Lower lobe of right lung (tissue), 2 donors: Measurements from ENCODE around the gene AFTPH. TPM values are rescaled to one million over a fixed set of nuclear protein-coding genes. Genes with fewer than 3 reads are reported as not detected.

Experiments
- ATAC-seq, 2 donors: fragments of 200-7000 bp; cut with Tn5 transposase; one replicate each; pipeline ENCODE4 v1.9.1; 2020 to 2022; ENCODE audit warnings: mild to moderate bottlenecking in 2 of 2, moderate library complexity in 2 of 2
- DNase-seq: peaks from one replicate; pipeline ENCODE4 v3.0.0-alpha.2; 2020
- H3K27ac ChIP-seq: fragments of 200-600 bp; one replicate; pipeline ENCODE4 v1.8.0; 2022
- H3K27me3 ChIP-seq: fragments of 200-600 bp; one replicate; pipeline ENCODE4 v1.8.0; 2022; ENCODE audit warnings: low read depth
- H3K36me3 ChIP-seq: fragments of 200-600 bp; one replicate; pipeline ENCODE4 v1.8.0; 2022; ENCODE audit warnings: mild to moderate bottlenecking
- H3K4me1 ChIP-seq: fragments of 200-600 bp; one replicate; pipeline ENCODE4 v1.8.0; 2022
- H3K4me3 ChIP-seq: fragments of 200-600 bp; one replicate; pipeline ENCODE4 v1.8.0; 2022; ENCODE audit warnings: mild to moderate bottlenecking
- H3K9me3 ChIP-seq: fragments of 200-600 bp; one replicate; pipeline ENCODE4 v1.8.0; 2022
- intact Hi-C: fragments of 100-400 bp; cut with DNase I; formaldehyde crosslinking; loops from one replicate; pipeline ENCODE4 v1.11.0; 2022
- total RNA-seq: library from RNA; stranded (reverse); fragmentation: NEBNext Ultra II Directional; extraction: Animal tissue kit (Norgen Biotek cat#: 25700); gene quantifications from one replicate; pipeline ENCODE4 v1.2.1, GENCODE V29; 2021
- TF ChIP-seq, protein P1 (sequence below): fragments of 200-600 bp; IDR thresholded peaks from one replicate; pipeline ENCODE4 v1.8.0; 2022; ENCODE audit warnings: antibody characterized with exemption, mild to moderate bottlenecking
- donor health status: DM: no; HTN: yes; CAD: no; lungs with severe emphysema.

Gene AFTPH
- total RNA-seq, 1 donor from 2014 or later: 42.6 TPM

DNA sequence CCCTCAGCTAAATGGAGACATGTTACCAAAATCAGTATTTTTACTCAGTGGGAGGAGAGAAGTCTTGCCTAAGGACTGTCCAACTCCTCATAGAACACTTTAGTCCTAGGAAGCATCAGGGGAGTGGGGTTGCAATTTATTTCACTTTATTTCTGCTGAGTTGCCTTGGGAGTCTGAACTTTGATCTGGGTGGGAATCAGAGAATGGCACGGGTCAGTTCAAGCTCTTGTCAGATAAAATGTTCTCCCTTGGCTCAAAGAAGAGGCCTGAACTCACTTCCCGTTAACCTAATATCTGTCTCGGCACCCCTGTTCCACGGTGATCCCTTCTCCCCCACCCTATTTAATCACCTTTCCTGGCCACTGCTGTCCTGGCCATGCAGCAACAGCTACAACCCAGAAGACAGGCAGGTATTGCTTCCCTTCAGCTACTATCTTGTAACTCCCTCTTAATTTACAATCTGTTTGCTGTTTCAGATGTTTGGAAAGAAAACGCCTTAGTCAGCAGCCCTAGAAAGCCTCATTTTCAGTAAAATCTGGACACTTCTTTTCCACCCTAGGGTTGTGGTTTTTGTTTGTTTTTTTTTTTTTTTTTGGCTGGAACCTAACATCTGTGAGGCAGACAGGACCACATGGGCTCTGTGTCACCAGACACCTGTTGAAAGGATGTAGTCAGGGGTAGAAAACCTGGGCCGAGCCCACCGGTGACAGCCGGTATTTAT lies 77.1 kb downstream of the AFTPH start:
- intact Hi-C loops: no loop called here
- no peak for DNase-seq

DNA sequence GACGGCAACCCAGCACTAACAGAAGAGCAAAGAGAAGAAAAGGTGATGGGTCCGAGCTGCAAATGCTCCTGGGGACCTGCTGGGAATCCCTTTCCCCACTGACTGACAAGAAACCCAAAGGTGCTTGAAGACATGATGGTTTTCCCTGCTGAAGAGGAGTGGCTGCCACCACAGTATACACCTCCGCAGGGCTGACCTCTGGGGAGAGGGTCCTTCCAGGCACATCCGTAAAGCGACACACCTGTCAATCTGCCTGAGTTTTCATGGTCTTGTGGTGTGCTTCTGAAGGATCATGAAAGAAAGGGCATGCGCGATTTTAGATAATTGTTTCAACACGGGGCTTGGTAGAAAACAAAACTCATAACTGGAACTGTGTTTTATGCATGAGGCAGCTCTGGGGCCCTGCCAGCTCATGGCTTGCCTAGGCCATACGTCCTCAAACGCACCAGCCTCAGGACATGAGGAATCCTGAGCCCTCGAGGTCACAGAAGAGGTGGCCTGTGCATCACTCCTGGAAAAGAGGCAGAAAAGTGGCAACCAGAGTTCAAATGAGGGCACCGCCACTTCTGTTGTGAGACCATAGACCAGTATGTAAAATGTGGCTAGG lies 77.8 kb downstream of the AFTPH start:
- Histone ChIP-seq H3K27ac (no peak overlapping the region), H3K27me3 (no peaks in the 10 kb centered on the region), H3K4me1 (peaks cover 8% of the 10 kb centered on the region), H3K36me3 (no peaks in the 10 kb centered on the region), H3K9me3 (no peaks in the 10 kb centered on the region), H3K4me3 (no peak overlapping the region)
- intact Hi-C loops: no loop called here
- DNase-seq (no peak), ATAC-seq (no peak)
- TF ChIP-seq, protein P1, sequence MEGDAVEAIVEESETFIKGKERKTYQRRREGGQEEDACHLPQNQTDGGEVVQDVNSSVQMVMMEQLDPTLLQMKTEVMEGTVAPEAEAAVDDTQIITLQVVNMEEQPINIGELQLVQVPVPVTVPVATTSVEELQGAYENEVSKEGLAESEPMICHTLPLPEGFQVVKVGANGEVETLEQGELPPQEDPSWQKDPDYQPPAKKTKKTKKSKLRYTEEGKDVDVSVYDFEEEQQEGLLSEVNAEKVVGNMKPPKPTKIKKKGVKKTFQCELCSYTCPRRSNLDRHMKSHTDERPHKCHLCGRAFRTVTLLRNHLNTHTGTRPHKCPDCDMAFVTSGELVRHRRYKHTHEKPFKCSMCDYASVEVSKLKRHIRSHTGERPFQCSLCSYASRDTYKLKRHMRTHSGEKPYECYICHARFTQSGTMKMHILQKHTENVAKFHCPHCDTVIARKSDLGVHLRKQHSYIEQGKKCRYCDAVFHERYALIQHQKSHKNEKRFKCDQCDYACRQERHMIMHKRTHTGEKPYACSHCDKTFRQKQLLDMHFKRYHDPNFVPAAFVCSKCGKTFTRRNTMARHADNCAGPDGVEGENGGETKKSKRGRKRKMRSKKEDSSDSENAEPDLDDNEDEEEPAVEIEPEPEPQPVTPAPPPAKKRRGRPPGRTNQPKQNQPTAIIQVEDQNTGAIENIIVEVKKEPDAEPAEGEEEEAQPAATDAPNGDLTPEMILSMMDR: no peak

More for the DNA sequence above, 77.1 kb downstream of the AFTPH start:
- Histone ChIP-seq H3K27ac (no peak overlapping the region), H3K4me3 (no peak overlapping the region), H3K27me3 (no peaks in the 10 kb centered on the region), H3K36me3 (no peaks in the 10 kb centered on the region), H3K4me1 (peaks cover 7% of the 10 kb centered on the region), H3K9me3 (no peaks in the 10 kb centered on the region)
- TF ChIP-seq, protein P1: no peak
- ATAC-seq: no peak

DNA sequence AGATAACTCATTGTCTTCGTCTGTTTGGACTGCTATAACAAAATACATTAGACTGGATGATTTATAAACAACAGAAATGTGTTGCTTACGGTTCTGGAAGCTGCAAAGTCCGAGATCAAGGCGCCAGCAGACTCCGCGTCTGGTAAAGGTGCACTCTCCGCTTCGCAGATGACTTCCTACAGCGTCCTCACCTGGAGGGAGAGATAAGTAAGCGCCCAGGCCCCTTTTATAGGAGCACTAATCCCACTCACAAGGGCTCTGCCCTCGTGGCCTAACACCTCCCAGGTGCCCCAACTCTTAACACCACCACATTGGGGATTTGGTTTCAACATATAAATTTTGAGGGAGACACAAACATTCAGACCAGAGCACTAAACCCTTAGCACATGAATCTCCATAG lies 78.3 kb downstream of the AFTPH start:
- Histone ChIP-seq H3K27ac (no peak overlapping the region), H3K9me3 (no peaks in the 10 kb centered on the region), H3K36me3 (no peaks in the 10 kb centered on the region), H3K4me3 (no peak overlapping the region), H3K27me3 (no peaks in the 10 kb centered on the region), H3K4me1 (peaks cover 10% of the 10 kb centered on the region)
- TF ChIP-seq, protein P1: no peak
- DNase-seq: no peak
- ATAC-seq: no peak
- intact Hi-C loops: no loop called here

DNA sequence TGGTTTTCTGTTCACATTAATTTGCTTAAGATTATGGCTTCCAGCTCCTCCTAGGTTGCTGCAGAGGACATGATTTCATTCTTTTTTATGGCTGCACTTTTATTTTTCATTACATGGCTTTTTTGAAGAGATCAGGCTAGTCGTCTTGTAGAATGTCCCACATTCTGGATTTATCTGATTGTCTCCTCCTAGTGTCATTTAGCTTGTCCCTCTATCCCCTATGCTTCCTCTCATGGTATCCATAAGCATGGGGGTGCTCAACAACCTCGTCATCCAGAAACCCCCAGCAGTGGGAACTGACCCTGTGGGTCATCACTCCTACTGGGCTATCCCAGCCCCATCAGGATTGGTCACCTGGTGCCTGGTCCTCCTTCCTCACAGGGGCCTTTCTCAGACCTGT lies 80.0 kb downstream of the AFTPH start:
- no peak for DNase-seq
- peaks cover 22% of the 10 kb centered on the region for H3K4me1 ChIP-seq
- no peak for ATAC-seq
- intact Hi-C loops: no loop called here
- H3K27ac ChIP-seq: no peak overlapping the region
- no peaks in the 10 kb centered on the region for H3K36me3 ChIP-seq
- TF ChIP-seq, protein P1: no peak
- no peak overlapping the region for H3K4me3 ChIP-seq
- no peaks in the 10 kb centered on the region for H3K27me3 ChIP-seq
- H3K9me3 ChIP-seq: no peaks in the 10 kb centered on the region

DNA sequence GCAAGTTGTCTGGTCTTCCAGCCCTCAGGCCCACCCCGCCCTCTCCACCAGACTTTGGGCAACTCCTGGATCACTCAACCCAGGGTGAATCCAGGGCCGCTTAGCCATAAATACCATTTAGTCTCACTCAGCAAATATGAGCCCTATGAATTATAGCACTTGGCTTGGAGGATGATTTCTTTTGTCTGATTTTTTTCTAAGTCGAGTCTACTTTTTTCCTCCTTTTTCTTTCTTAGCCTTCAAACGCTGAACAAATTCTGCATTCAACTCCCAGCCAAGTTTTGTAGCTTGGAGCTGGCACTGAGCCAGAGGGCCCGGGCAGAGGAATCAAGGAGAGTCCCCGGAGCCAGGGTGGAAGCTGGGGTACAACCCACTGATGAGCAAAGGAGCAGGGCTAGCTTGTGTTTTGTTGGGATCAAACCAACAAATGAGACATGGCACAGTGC lies 80.9 kb downstream of the AFTPH start:
- Histone ChIP-seq H3K4me1 (peaks cover 22% of the 10 kb centered on the region), H3K27ac (no peak overlapping the region), H3K36me3 (no peaks in the 10 kb centered on the region), H3K27me3 (no peaks in the 10 kb centered on the region), H3K4me3 (no peak overlapping the region), H3K9me3 (no peaks in the 10 kb centered on the region)
- TF ChIP-seq, protein P1: no peak
- intact Hi-C loops: no loop called here
- ATAC-seq: no peak
- no peak for DNase-seq
